ENCODE data around the gene FOXN1.
"Not testable (repeated sequence)": the region's sequence is repeated elsewhere in the genome, so short reads cannot be mapped to it uniquely, and the experiment has no call there.

The FOXN1 gene

GRCh38 chr17:28466001-28466400 lies 40.1 kb upstream of the FOXN1 start:
- WGBS (ENCODE audit: extremely low coverage, insufficient coverage, insufficient read length) = no CpG with 5 or more reads among the region's 9 CpGs
- H2BK12ac ChIP-seq (ENCODE audit: low read length) = no peak overlapping the region
- H3K4me1 ChIP-seq (ENCODE audit: control insufficient read depth in 1 of 2, insufficient read depth in 2 of 2, low read length in 2 of 2) = peaks cover 1 to 4% of the 10 kb centered on the region in 2 experiments
- no peaks in the 10 kb centered on the region for H3K79me1 ChIP-seq (ENCODE audit: low read length)
- no peak overlapping the region for H3K4me3 ChIP-seq (ENCODE audit: low read depth, low read length)
- H2AK5ac ChIP-seq (ENCODE audit: low read length) = no peak overlapping the region
- no peak overlapping the region for H4K12ac ChIP-seq (ENCODE audit: low read depth, low read length)
- no peak overlapping the region for H4K8ac ChIP-seq (ENCODE audit: low read depth, low read length)
- no peak overlapping the region for H3K27ac ChIP-seq (ENCODE audit: low read depth, low read length)
- H3K27me3 ChIP-seq (ENCODE audit: insufficient read depth, low read length) = no peaks in the 10 kb centered on the region
- no peak for DNase-seq
- no peak overlapping the region for H2BK120ac ChIP-seq (ENCODE audit: insufficient read depth, low read length, poor library complexity)
- no peak overlapping the region for H3K9ac ChIP-seq (ENCODE audit: low read length)
- no peak overlapping the region for H3K4me2 ChIP-seq (ENCODE audit: low read length)
- no peak overlapping the region for H3K14ac ChIP-seq (ENCODE audit: low read length)
- no peak overlapping the region for H2BK5ac ChIP-seq (ENCODE audit: low read depth, low read length, poor library complexity)
- H3K79me2 ChIP-seq (ENCODE audit: control insufficient read depth, insufficient read depth, low read length, poor library complexity) = no peaks in the 10 kb centered on the region
- no peak overlapping the region for H4K91ac ChIP-seq (ENCODE audit: low read depth, low read length)
- H3K4ac ChIP-seq (ENCODE audit: low read depth, low read length) = no peak overlapping the region
- H3K23ac ChIP-seq (ENCODE audit: low read length) = no peak overlapping the region
- H3K9me3 ChIP-seq (ENCODE audit: insufficient read depth, low read depth, low read length) = peaks cover under 1% of the 10 kb centered on the region
- no peak overlapping the region for H3K18ac ChIP-seq (ENCODE audit: low read length)
- no peak overlapping the region for H2AFZ ChIP-seq (ENCODE audit: insufficient read depth, low read length, poor library complexity)
- no peaks in the 10 kb centered on the region for H3K36me3 ChIP-seq (ENCODE audit: control insufficient read depth in 1 of 2, insufficient read depth in 2 of 2, low read length in 2 of 2)

GRCh38 chr17:28466521-28467048 lies 39.6 kb upstream of the FOXN1 start:
- Histone ChIP-seq H3K14ac (ENCODE audit: low read length) (no peak overlapping the region), H3K27ac (ENCODE audit: low read depth, low read length) (no peak overlapping the region), H3K79me2 (ENCODE audit: control insufficient read depth, insufficient read depth, low read length, poor library complexity) (no peaks in the 10 kb centered on the region), H3K4me3 (ENCODE audit: low read depth, low read length) (no peak overlapping the region), H3K36me3 (ENCODE audit: control insufficient read depth in 1 of 2, insufficient read depth in 2 of 2, low read length in 2 of 2) (no peaks in the 10 kb centered on the region), H2AK5ac (ENCODE audit: low read length) (no peak overlapping the region), H3K9me3 (ENCODE audit: insufficient read depth, low read depth, low read length) (no peaks in the 10 kb centered on the region), H2BK5ac (ENCODE audit: low read depth, low read length, poor library complexity) (no peak overlapping the region), H3K9ac (ENCODE audit: low read length) (no peak overlapping the region), H2AFZ (ENCODE audit: insufficient read depth, low read length, poor library complexity) (no peak overlapping the region), H3K4me1 (ENCODE audit: control insufficient read depth in 1 of 2, insufficient read depth in 2 of 2, low read length in 2 of 2) (peaks cover 2 to 4% of the 10 kb centered on the region in 2 experiments), H3K79me1 (ENCODE audit: low read length) (no peaks in the 10 kb centered on the region), H3K27me3 (ENCODE audit: insufficient read depth, low read length) (no peaks in the 10 kb centered on the region), H2BK12ac (ENCODE audit: low read length) (no peak overlapping the region), H3K18ac (ENCODE audit: low read length) (no peak overlapping the region), H3K4ac (ENCODE audit: low read depth, low read length) (no peak overlapping the region), H4K12ac (ENCODE audit: low read depth, low read length) (no peak overlapping the region), H4K8ac (ENCODE audit: low read depth, low read length) (no peak overlapping the region), H3K4me2 (ENCODE audit: low read length) (no peak overlapping the region), H2BK120ac (ENCODE audit: insufficient read depth, low read length, poor library complexity) (no peak overlapping the region), H4K91ac (ENCODE audit: low read depth, low read length) (no peak overlapping the region), H3K23ac (ENCODE audit: low read length) (no peak overlapping the region)
- WGBS (ENCODE audit: extremely low coverage, insufficient coverage, insufficient read length) = no CpG with 5 or more reads among the region's 5 CpGs
- peak; percentile 16 to 30 for DNase-seq

GRCh38 chr17:28467456-28468025 lies 38.6 kb upstream of the FOXN1 start:
- H4K91ac ChIP-seq (ENCODE audit: low read depth, low read length) = no peak overlapping the region
- H3K27ac ChIP-seq (ENCODE audit: low read depth, low read length) = no peak overlapping the region
- no peak overlapping the region for H3K4ac ChIP-seq (ENCODE audit: low read depth, low read length)
- H3K23ac ChIP-seq (ENCODE audit: low read length) = no peak overlapping the region
- no CpG with 5 or more reads among the region's 17 CpGs for WGBS (ENCODE audit: extremely low coverage, insufficient coverage, insufficient read length)
- peaks cover 2 to 4% of the 10 kb centered on the region in 2 experiments for H3K4me1 ChIP-seq (ENCODE audit: control insufficient read depth in 1 of 2, insufficient read depth in 2 of 2, low read length in 2 of 2)
- no peak overlapping the region for H4K12ac ChIP-seq (ENCODE audit: low read depth, low read length)
- H3K36me3 ChIP-seq (ENCODE audit: control insufficient read depth in 1 of 2, insufficient read depth in 2 of 2, low read length in 2 of 2) = no peaks in the 10 kb centered on the region
- H3K79me2 ChIP-seq (ENCODE audit: control insufficient read depth, insufficient read depth, low read length, poor library complexity) = no peaks in the 10 kb centered on the region
- H3K14ac ChIP-seq (ENCODE audit: low read length) = no peak overlapping the region
- H2BK120ac ChIP-seq (ENCODE audit: insufficient read depth, low read length, poor library complexity) = no peak overlapping the region
- no peak overlapping the region for H3K4me3 ChIP-seq (ENCODE audit: low read depth, low read length)
- no peak overlapping the region for H2AFZ ChIP-seq (ENCODE audit: insufficient read depth, low read length, poor library complexity)
- no peak overlapping the region for H3K4me2 ChIP-seq (ENCODE audit: low read length)
- H3K18ac ChIP-seq (ENCODE audit: low read length) = no peak overlapping the region
- peak in 1 of 2 donors; percentile 10 for DNase-seq
- H3K9ac ChIP-seq (ENCODE audit: low read length) = no peak overlapping the region
- no peaks in the 10 kb centered on the region for H3K79me1 ChIP-seq (ENCODE audit: low read length)
- H2BK12ac ChIP-seq (ENCODE audit: low read length) = no peak overlapping the region
- H3K9me3 ChIP-seq (ENCODE audit: insufficient read depth, low read depth, low read length) = no peaks in the 10 kb centered on the region
- no peaks in the 10 kb centered on the region for H3K27me3 ChIP-seq (ENCODE audit: insufficient read depth, low read length)
- no peak overlapping the region for H2AK5ac ChIP-seq (ENCODE audit: low read length)
- no peak overlapping the region for H4K8ac ChIP-seq (ENCODE audit: low read depth, low read length)
- H2BK5ac ChIP-seq (ENCODE audit: low read depth, low read length, poor library complexity) = no peak overlapping the region

- not testable (repeated sequence) for H2BK120ac ChIP-seq (ENCODE audit: insufficient read depth, low read length, poor library complexity); H3K4me3 ChIP-seq (ENCODE audit: low read depth, low read length); H2AK5ac ChIP-seq (ENCODE audit: low read length); H3K27ac ChIP-seq (ENCODE audit: low read depth, low read length); H3K79me2 ChIP-seq (ENCODE audit: control insufficient read depth, insufficient read depth, low read length, poor library complexity); H3K23ac ChIP-seq (ENCODE audit: low read length); H4K12ac ChIP-seq (ENCODE audit: low read depth, low read length); H3K79me1 ChIP-seq (ENCODE audit: low read length); H3K9me3 ChIP-seq (ENCODE audit: insufficient read depth, low read depth, low read length); H2BK12ac ChIP-seq (ENCODE audit: low read length); H4K91ac ChIP-seq (ENCODE audit: low read depth, low read length); H2BK5ac ChIP-seq (ENCODE audit: low read depth, low read length, poor library complexity); H3K4me2 ChIP-seq (ENCODE audit: low read length); DNase-seq; H3K27me3 ChIP-seq (ENCODE audit: insufficient read depth, low read length); H3K9ac ChIP-seq (ENCODE audit: low read length); H3K36me3 ChIP-seq (ENCODE audit: control insufficient read depth in 1 of 2, insufficient read depth in 2 of 2, low read length in 2 of 2); H2AFZ ChIP-seq (ENCODE audit: insufficient read depth, low read length, poor library complexity); H4K8ac ChIP-seq (ENCODE audit: low read depth, low read length); H3K4me1 ChIP-seq (ENCODE audit: control insufficient read depth in 1 of 2, insufficient read depth in 2 of 2, low read length in 2 of 2); H3K14ac ChIP-seq (ENCODE audit: low read length); H3K4ac ChIP-seq (ENCODE audit: low read depth, low read length); H3K18ac ChIP-seq (ENCODE audit: low read length)
- WGBS (ENCODE audit: extremely low coverage, insufficient coverage, insufficient read length) = no CpG with 5 or more reads among the region's 20 CpGs
These were observed 38.0 kb upstream of the FOXN1 start for GRCh38 chr17:28468033-28468735.

Data from trophoblast cell (in vitro differentiated cells and primary cell).